Hematopoietic multipotent progenitor cell (in vitro differentiated cells): ENCODE data around the gene ALDH1A2. TPM values are rescaled to one million over a fixed set of nuclear protein-coding genes. Genes with fewer than 3 reads are reported as not detected.
A peak's percentile ranks its signal among the peaks of the same experiment; 100 is the strongest.
"Not testable (repeated sequence)": the region's sequence is repeated elsewhere in the genome, so short reads cannot be mapped to it uniquely, and the experiment has no call there.

Experiments used
- DNase-seq, 3 donors: peaks; one replicate each; pipeline ENCODE4 v3.0.0-alpha.2; 2011 to 2015; ENCODE audit warnings: low read depth in 2 of 3, low spot score in 2 of 3
- total RNA-seq: library from RNA; depleted of rRNA; stranded (reverse); fragments of >200 nt; gene quantifications from one replicate; pipeline ENCODE4 v1.2.3, GENCODE V29; 2012

The ALDH1A2 gene
- total RNA-seq, 1 donor = not detected

DNA sequence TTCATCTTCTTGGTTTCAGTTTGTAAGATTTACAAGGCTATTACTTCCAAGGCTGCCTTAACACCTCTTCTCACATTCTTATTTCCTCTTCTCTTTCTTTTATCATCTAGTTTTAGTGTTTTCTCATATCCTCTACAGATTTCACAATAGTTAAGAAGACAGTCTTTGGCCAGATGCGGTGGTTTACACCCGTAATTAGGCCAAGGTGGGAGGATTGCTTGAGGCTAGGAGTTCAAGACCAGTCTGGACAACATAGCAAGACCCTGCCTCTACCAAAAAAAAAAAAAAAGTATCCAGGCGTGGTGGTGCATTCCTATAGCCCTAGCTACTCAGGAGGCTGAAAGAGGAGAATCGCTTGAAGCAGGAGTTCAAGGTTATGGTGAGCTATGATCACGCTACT, 3.5 kb upstream of the ALDH1A2 start:
- DNase-seq = no peak

DNA sequence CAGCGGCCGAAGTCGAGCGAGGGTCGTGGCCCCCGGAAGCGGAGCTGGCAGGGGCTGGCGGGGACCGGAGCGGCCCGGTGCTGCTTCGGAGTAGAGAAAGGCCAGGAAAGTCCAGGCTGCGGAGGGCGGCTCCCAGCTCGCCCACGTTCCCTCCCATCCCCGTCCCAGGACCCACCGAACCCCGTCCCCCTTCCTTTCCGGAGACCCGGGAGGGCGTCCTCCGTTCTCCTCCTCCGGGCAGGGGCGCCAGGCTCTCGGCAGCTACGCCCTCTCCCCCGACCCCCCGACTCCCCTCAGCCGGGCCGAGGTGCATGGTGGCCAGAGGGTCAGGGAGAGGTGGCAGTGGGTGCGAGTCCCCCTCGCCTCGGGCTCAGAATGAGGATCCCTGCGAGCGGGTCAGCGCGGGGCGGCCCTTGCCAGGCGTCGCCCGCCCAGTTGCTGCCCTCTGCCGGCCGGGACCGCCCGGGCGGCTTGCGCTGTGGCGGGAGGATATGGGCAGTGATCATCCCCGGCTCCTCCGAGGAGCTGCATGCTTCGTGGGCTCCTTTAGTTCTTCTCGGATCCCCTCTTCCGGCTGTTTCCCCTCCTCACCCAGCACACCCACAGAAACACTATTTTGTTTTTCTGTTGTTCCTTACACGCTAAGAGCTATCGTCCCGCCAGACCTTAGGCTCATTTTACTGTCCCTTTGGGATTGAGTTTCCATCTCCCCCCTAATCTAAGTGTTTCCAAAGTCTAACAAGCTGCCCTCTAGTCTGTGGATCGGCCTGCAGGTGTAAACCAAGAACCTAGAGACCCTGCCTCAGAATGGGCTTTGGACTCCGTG, 744 bp upstream of the ALDH1A2 start:
- peak; percentile 18 to 53 (median 46) for DNase-seq

GRCh38 chr15:58064980-58065444, 499 bp downstream of the ALDH1A2 start:
- peak in 1 of 3 donors; percentile 33 for DNase-seq

DNA sequence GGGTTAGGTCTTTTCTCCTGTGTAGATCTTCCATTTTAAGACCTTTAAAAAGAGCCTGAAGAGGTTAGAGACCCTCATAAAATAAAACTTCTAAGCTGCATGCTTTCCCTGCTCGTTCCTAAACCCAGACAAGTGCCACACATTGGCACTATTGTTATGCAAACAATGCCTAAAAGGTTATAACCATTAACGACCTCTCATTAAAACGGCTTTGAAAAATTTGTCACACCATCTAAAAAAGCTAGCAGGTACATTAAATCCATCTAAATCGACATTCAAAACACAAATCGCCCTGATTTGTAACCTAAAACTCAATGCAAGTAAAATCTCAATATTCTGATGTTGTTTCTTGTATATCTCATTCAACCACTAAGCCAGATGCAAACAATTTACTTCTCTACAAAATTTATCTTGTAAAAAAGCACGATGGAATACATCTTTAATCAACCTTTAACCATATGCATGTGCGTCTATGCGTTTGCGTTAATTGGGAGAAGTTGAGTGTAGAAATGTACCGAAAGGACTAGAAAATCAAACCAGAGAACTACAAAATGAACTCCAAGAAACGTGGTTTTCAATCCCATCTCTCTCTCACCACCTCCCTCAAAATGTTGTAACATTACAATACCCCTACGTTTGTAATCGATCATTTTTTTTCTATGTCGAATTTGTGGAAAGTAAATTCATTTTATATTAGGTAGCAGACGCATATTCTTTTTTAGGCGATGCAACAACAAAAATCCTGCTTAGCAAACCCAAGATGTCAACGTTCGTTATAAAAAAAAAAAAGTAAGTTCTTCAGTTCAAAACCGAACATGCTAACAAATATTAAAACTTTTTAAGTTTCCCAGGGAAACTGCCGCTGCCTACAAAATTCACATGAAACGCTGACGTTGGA, 1.2 kb downstream of the ALDH1A2 start:
- peak in 1 of 3 donors; percentile 41 for DNase-seq

DNA sequence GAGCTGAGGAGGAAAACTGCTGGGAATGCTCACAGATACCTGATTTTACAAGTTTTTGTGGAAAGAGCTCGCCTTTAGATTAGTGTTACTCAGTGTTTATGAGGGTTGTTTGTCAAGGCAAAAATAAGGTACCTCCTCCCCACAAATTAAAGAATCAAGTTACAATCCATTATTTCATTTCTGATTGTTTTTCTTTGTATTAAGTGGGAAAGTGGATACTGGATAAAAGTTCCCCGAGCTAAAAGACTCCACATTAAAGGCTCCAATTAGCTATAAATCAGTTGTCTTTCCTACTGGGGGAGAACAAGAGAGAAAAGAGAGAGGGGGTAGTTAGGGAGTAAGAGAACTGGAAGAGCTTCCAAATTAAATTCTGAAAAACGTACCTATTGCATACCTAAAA, 1.9 kb downstream of the ALDH1A2 start:
- peak in 1 of 3 donors; percentile 15 for DNase-seq

DNA sequence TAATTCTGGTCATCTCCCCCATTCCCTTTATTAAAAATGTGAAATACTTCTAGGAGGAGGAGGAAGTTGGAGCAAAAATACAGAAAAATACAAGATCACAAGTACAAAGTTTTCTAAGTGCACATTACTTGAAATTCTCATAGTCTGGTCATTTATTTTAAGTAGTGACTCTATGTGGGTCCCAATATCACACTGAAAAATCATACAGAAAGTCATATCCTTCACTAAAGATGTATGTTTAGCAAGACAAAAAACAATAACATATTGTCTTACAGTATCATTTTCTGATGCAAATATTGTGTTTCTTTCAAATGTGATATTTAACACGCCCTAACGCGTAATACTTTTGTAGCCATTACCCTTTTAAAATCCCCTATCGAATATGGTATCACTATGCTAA, 2.5 kb downstream of the ALDH1A2 start:
- no peak for DNase-seq

GRCh38 chr15:58062175-58062574, 3.3 kb downstream of the ALDH1A2 start:
- DNase-seq = no peak

DNA sequence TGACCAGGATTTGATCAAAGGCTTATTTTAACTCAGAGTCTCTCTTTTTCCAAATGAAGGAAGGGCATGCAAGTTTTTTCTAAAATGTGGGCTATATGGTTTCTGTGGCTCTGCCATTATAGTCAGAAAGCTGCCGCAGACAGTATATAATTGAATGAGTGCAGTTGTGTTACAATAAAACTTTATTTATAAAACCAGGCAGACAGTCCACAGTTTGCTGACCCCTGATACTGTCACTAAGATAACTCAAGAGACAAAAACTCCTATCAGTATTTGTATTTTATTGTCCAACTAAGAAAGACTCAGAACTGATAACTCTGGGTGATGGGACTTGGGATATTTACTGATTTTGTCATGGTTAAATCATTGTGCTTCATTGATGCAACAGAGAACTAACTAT, 4.9 kb downstream of the ALDH1A2 start:
- DNase-seq = no peak

GRCh38 chr15:58058729-58059128, 6.8 kb downstream of the ALDH1A2 start:
- no peak for DNase-seq

DNA sequence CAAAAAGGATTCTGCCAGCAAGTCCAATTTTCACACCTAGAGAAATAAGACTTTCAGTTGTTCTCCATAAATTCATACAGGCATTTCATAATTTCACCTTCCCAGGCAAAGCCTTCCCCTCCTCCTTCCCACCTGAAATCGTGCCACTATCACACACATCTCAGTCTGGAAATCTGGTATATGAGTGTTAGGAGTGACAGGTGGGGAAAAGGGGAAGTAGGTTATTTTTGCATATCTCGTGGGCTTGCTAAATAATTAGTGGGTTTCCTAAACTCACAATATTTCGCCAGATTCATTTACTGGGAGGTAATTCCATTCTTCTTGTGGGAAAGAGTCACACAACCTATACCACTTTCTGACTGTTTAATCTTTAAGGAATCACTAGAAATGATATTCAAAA, 7.4 kb downstream of the ALDH1A2 start:
- DNase-seq = no peak

DNA sequence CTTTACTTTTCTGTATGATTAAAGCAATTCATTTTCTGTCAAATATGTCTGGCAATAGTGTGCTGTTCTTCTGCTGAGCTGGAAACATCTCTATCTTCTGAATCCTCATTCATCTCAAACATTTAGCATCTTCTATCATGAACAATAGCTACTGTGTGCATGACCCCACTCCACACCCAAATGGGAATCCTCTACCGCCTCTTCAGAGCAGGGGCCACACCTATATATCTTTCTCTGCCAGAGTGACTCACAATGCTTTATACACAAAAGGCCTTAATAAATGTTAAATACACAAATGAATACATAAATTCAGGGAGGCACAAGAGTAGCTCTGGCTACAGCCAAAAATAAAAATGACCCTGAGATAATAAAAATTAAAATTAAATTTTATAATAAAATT, 8.0 kb downstream of the ALDH1A2 start:
- no peak for DNase-seq

- DNase-seq = no peak
Observed at GRCh38 chr15:58056015-58056414, 9.5 kb downstream of the ALDH1A2 start.

DNA sequence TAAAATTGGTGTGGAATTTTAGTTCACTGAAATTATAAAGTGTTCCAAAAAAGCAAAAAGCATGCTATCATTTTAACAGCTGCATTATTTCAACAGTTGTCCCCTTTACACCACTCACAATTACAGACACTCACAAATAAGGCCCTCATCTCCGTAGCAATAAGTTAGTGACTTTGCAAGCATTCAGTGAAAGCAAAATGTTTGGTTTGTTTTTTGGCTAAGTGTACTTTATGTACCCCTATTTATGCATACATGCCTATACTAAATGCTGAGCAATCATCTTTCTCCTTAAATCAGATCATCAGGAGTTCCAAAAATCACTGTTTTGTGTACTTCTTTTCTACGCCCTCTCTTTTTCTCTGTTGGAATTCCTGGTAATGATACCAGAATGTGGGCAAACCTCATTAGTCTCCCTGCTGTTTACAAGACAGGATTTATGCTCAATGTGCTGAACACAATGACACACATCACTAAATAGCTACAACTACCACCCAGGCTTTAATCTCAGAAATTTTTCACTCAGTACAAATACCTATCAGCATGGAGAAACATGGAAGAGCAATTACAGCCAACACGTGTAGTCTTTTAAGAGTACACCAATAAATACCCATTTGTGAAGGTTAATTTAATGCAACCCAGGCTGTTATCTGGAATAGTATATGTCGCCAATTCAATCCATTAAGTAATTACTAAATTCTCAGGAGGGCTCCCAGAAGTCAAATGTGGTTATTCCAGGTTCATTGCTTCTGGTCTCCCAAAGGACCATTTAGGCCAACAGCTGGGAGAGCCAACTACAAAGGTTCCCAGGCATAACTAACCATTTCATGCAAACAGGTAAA, 12.0 kb downstream of the ALDH1A2 start:
- DNase-seq = no peak

GRCh38 chr15:58052334-58052733, 13.2 kb downstream of the ALDH1A2 start:
- no peak for DNase-seq

DNA sequence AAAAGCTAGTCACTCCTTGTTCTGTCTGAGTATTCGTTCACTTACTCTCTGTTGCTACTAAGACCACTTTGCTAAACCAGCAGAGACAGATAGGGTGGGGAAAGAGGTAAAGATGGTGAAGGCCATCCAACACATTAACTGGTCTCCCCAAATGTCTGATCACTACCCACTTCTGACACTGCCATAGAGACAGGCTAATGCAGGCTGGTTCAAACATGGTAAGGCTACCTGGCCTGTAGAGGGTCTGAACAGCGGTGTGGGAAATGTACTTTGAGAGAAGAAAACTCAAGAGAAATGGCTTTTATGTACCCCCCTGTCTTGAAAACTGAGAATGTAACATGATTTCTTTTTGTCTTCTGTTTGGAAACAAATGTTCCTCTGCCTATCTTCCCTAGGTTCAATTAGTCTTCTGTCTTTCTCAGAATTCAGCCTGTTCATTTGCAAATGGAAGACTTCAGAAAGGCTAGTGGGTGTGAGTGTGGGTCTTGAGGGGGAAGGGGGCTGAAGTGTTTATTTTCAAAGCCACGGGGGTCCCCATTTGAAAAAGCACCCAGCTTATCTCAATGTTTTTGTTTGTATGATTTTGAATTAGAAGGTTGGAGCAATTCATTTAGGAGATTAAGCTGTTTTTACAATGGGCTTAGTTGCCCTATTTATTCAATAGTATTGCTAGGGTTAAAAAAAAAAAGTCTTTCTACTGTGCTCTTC, 15.8 kb downstream of the ALDH1A2 start:
- no peak for DNase-seq

DNA sequence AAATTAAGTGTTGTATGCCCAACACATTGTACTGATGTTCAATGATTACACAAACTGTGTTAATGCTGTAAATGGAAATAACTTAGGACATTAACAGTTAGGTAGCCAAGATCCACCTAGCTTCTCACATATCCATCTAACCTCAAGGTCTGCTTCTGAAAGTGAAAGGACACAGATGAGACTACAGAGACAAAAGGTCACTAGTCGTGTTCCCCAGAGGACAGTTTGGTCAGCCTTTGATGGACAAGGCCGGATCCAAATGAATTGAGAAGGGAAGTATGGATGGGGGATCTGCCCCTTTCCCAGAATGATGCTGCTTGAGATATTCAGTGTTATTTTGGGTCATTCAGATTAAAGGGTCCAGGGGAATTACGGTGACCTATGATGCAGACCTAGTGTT, 17.2 kb downstream of the ALDH1A2 start:
- no peak for DNase-seq

DNA sequence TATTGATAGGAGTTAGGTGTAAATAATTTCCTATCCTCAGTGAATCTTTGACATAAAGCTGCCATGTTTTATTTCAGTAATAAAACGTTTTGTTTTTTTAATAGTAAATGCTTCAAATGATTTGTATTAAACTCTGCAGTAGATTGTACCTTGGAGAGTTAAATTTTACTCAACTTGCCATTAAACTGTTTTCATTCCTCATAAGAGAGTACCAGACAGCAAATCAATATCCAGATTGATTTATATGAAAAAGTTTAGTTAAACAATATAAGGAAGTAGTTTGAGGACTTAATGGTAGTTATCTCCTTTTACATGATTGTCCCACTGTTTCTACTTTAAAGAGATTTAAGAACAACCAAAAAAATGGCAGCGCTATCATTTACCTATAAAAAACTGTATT, 18.4 kb downstream of the ALDH1A2 start:
- DNase-seq = no peak

DNA sequence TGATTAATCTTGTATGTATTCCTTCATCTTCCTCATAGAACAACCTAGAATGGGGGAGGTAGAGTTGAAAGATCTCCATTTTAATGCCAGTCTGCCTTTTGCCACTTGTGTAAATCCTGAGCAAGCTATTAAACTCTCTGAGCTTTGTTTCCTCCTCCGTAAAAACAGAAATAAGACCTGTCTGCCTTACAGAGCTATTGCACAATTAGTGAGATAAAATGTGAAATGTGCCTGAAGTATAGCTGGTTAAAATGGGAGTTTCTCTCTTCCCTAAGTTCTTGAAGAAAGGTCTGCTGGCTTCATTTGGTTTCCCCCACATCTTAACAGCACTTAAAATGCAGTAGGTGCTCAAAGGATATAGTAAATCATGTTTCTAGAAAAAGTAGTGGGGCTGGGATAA, 19.0 kb downstream of the ALDH1A2 start:
- no peak for DNase-seq

DNA sequence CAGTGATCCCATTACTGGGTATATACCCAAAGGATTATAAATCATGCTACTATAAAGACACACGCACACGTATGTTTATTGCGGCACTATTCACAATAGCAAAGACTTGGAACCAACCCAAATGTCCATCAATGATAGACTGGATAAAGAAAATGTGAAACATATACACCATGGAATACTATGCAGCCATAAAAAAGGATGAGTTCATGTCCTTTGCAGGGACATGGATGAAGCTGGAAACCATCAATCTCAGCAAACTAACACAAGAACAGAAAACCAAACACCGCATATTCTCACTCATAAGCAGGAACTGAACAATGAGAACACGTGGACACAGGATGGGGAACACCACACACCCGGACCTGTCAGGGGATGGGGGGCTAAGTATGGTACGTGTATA, 20.1 kb downstream of the ALDH1A2 start:
- not testable (repeated sequence) for DNase-seq

DNA sequence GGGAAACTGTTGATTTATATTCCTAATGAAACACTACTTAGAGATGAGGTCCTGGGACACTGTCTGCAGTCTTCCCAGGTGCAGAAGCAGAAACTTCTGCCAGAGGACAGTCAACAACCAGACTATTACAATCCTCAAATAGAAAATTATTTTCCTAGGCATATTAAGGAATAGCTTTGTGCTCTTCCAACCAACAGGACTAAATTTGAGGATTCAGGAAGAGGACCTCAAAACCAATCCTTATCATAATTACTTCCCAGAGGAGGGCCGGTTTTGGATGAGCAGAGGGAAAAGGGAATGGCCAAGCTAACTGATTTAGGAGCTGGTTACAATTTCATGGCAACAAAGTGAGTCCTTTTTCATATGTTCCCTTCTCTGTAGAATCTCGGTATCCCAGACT, 21.0 kb downstream of the ALDH1A2 start:
- no peak for DNase-seq
